ENCODE data around the gene CTCF. TPM values are rescaled to one million over a fixed set of nuclear protein-coding genes. Genes with fewer than 3 reads are reported as not detected.

CTCF gene
- total and polyA plus RNA-seq, 10 of the 15 experiments (the other 5 are each of a cell fraction or from before 2014, with no cell fraction given): 9.1 to 55.0 (median 41.8) TPM

GRCh38 chr16:67546761-67547422, 15.4 kb upstream of the CTCF start (continued):
- no peak for TF ChIP-seq MTA3 (IDR thresholded peaks at IDR 0.05; ENCODE audit: borderline replicate concordance, low read length)
- TF ChIP-seq TARDBP (IDR thresholded peaks at IDR 0.05; ENCODE audit: borderline replicate concordance): no peak
- TF ChIP-seq RB1 (IDR thresholded peaks at IDR 0.05; ENCODE audit: borderline replicate concordance): no peak
- TF ChIP-seq, protein P1, sequence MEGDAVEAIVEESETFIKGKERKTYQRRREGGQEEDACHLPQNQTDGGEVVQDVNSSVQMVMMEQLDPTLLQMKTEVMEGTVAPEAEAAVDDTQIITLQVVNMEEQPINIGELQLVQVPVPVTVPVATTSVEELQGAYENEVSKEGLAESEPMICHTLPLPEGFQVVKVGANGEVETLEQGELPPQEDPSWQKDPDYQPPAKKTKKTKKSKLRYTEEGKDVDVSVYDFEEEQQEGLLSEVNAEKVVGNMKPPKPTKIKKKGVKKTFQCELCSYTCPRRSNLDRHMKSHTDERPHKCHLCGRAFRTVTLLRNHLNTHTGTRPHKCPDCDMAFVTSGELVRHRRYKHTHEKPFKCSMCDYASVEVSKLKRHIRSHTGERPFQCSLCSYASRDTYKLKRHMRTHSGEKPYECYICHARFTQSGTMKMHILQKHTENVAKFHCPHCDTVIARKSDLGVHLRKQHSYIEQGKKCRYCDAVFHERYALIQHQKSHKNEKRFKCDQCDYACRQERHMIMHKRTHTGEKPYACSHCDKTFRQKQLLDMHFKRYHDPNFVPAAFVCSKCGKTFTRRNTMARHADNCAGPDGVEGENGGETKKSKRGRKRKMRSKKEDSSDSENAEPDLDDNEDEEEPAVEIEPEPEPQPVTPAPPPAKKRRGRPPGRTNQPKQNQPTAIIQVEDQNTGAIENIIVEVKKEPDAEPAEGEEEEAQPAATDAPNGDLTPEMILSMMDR (IDR thresholded peaks at IDR 0.05 in 2 of 3, conservative IDR thresholded peaks at IDR 0.05 in 1 of 3; ENCODE audit: control insufficient read depth in 2 of 3, extremely low read depth in 1 of 3, insufficient read depth in 1 of 3, low read depth in 3 of 3, low read length in 3 of 3): peak; percentile 98 to 99 (median 98); a peak in 5 of 6 replicates
- no peak for TF ChIP-seq YBX1 (IDR thresholded peaks at IDR 0.05)
- no peak for TF ChIP-seq SIN3A (IDR thresholded peaks at IDR 0.05; ENCODE audit: low read depth, low read length)
- TF ChIP-seq HDGF (IDR thresholded peaks at IDR 0.05): peak; percentile 81; the same call in 1 of the 2 replicates
- TF ChIP-seq BACH1 (IDR thresholded peaks at IDR 0.05; ENCODE audit: borderline replicate concordance): peak; percentile 45
- TF ChIP-seq TCF3 (IDR thresholded peaks at IDR 0.05; ENCODE audit: borderline replicate concordance, insufficient read depth, low read depth, low read length): no peak
- TF ChIP-seq JUND (IDR thresholded peaks at IDR 0.05; ENCODE audit: low read depth, low read length): no peak
- TF ChIP-seq NR2C1 (IDR thresholded peaks at IDR 0.05): no peak
- no peak for TF ChIP-seq RBBP5 (conservative IDR thresholded peaks at IDR 0.05)
- no peak for TF ChIP-seq EGR1 (IDR thresholded peaks at IDR 0.05; ENCODE audit: borderline replicate concordance in 1 of 2, low read depth in 2 of 2, low read length in 2 of 2)
- TF ChIP-seq CHD4 (IDR thresholded peaks at IDR 0.05): no peak
- TF ChIP-seq POLR2AphosphoS2 (IDR thresholded peaks at IDR 0.05; ENCODE audit: low read depth, low read length): no peak
- TF ChIP-seq CREB1 (IDR thresholded peaks at IDR 0.05; ENCODE audit: low read depth): no peak
- no peak; the same call in 1 of the 2 replicates for TF ChIP-seq SMAD5 (IDR thresholded peaks at IDR 0.05; ENCODE audit: low read depth)
- TF ChIP-seq RCOR1 (conservative IDR thresholded peaks at IDR 0.05; ENCODE audit: low read depth, low read length): no peak
- TF ChIP-seq GATAD2B (conservative IDR thresholded peaks at IDR 0.05; ENCODE audit: low read depth): peak; percentile 44; the same call in 1 of the 2 replicates
- no peak for TF ChIP-seq PBX3 (IDR thresholded peaks at IDR 0.05; ENCODE audit: insufficient replicate concordance, low read depth, low read length)
- no peak for TF ChIP-seq ATF2 (IDR thresholded peaks at IDR 0.05; ENCODE audit: low read length)
- TF ChIP-seq NFYA (IDR thresholded peaks at IDR 0.05; ENCODE audit: borderline replicate concordance, low read depth, low read length): no peak
- peak; percentile 91 for TF ChIP-seq SMC3 (IDR thresholded peaks at IDR 0.05; ENCODE audit: borderline replicate concordance, low read length)
- no peak for TF ChIP-seq STAT1 (conservative IDR thresholded peaks at IDR 0.05)
- TF ChIP-seq, protein P2, sequence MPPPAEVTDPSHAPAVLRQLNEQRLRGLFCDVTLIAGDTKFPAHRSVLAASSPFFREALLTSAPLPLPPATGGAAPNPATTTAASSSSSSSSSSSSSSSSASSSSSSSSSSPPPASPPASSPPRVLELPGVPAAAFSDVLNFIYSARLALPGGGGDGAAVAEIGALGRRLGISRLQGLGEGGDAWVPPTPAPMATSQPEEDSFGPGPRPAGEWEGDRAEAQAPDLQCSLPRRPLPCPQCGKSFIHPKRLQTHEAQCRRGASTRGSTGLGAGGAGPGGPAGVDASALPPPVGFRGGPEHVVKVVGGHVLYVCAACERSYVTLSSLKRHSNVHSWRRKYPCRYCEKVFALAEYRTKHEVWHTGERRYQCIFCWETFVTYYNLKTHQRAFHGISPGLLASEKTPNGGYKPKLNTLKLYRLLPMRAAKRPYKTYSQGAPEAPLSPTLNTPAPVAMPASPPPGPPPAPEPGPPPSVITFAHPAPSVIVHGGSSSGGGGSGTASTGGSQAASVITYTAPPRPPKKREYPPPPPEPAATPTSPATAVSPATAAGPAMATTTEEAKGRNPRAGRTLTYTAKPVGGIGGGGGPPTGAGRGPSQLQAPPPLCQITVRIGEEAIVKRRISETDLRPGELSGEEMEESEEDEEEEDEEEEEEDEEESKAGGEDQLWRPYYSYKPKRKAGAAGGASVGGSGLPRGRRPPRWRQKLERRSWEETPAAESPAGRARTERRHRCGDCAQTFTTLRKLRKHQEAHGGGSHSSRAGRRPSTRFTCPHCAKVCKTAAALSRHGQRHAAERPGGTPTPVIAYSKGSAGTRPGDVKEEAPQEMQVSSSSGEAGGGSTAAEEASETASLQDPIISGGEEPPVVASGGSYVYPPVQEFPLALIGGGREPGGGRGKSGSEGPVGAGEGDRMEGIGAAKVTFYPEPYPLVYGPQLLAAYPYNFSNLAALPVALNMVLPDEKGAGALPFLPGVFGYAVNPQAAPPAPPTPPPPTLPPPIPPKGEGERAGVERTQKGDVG (CRISPR knock-in tag; IDR thresholded peaks at IDR 0.05): no peak
